Stimulated activated CD8-positive, alpha-beta memory T cell treated with anti-CD3 and anti-CD28 coated beads, Interleukin-15, amount 100 ng/mL, for 24 hours (primary cell): Measurements from ENCODE around the gene ITGB3BP.
"Not testable (repeated sequence)": the region's sequence is repeated elsewhere in the genome, so short reads cannot be mapped to it uniquely, and the experiment has no call there.

Experiments used
- DNase-seq: peaks from one replicate; pipeline ENCODE4 v3.0.0-alpha.2; 2020; ENCODE audit warnings: low read depth

The ITGB3BP gene

GRCh38 chr1:63506782-63507181 is 16.2 kb downstream of the ITGB3BP start:
- no peak for DNase-seq

GRCh38 chr1:63501256-63501655 is 21.8 kb downstream of the ITGB3BP start:
- no peak for DNase-seq

- no peak for DNase-seq
Observed at GRCh38 chr1:63498106-63498505, 24.9 kb downstream of the ITGB3BP start.

GRCh38 chr1:63497577-63497976 is 25.4 kb downstream of the ITGB3BP start:
- no peak for DNase-seq

- DNase-seq, result no peak
Observed at GRCh38 chr1:63487336-63488065, 35.5 kb downstream of the ITGB3BP start.

GRCh38 chr1:63486629-63487028 is 36.4 kb downstream of the ITGB3BP start:
- no peak for DNase-seq

- no peak for DNase-seq
Observed at GRCh38 chr1:63480057-63480456, 43.0 kb downstream of the ITGB3BP start.

GRCh38 chr1:63475761-63476160 is 47.3 kb downstream of the ITGB3BP start:
- no peak for DNase-seq

- not testable (repeated sequence) for DNase-seq
Observed at GRCh38 chr1:63468683-63469082, 54.3 kb downstream of the ITGB3BP start.

GRCh38 chr1:63466759-63467158 is 56.3 kb downstream of the ITGB3BP start:
- no peak for DNase-seq

GRCh38 chr1:63466181-63466580 is 56.8 kb downstream of the ITGB3BP start:
- DNase-seq, result no peak

- DNase-seq, result no peak
Observed at GRCh38 chr1:63463248-63463647, 59.8 kb downstream of the ITGB3BP start.

GRCh38 chr1:63461661-63462230 is 61.3 kb downstream of the ITGB3BP start:
- DNase-seq, result no peak

GRCh38 chr1:63458750-63459149 is 64.3 kb downstream of the ITGB3BP start:
- no peak for DNase-seq

- no peak for DNase-seq
Observed at GRCh38 chr1:63454269-63454668, 68.8 kb downstream of the ITGB3BP start.

GRCh38 chr1:63453232-63453631 is 69.8 kb downstream of the ITGB3BP start:
- DNase-seq, result no peak

- DNase-seq, result no peak
Observed at GRCh38 chr1:63450416-63450815, 72.6 kb downstream of the ITGB3BP start.

- DNase-seq, result no peak
Observed at GRCh38 chr1:63448731-63449246, 74.2 kb downstream of the ITGB3BP start.

GRCh38 chr1:63442141-63442475 is 80.9 kb downstream of the ITGB3BP start:
- no peak for DNase-seq

- DNase-seq, result no peak
Observed at GRCh38 chr1:63435161-63435560, 87.9 kb downstream of the ITGB3BP start.

GRCh38 chr1:63429281-63429680 is 93.7 kb downstream of the ITGB3BP start:
- no peak for DNase-seq

- DNase-seq, result no peak
Observed at GRCh38 chr1:63428815-63429214, 94.2 kb downstream of the ITGB3BP start.

- no peak for DNase-seq
Observed at GRCh38 chr1:63423649-63424048, 99.4 kb downstream of the ITGB3BP start.

- DNase-seq, result not testable (repeated sequence)
Observed at GRCh38 chr1:63420746-63421145, 102.3 kb downstream of the ITGB3BP start.
